AG09309 (cell line): Measurements from ENCODE around the gene IQSEC1.

Source experiments
- DNase-seq: peaks from one replicate; pipeline ENCODE4 v3.0.0-alpha.2; 2010; ENCODE audit warnings: low read depth
- H3K4me3 ChIP-seq: 2 replicates; pipeline ENCODE4 v1.5.1; 2011; ENCODE audit warnings: mild to moderate bottlenecking, low read depth, low read length, moderate library complexity; ENCODE audit not compliant: control insufficient read depth
- TF ChIP-seq, protein P1 (sequence below): IDR thresholded peaks from 2 replicates; pipeline ENCODE4 v1.5.1; 2011; ENCODE audit warnings: mild to moderate bottlenecking, low read depth, low read length, inconsistent platforms; ENCODE audit not compliant: insufficient read depth, control insufficient read depth; ENCODE audit errors: missing control alignments

Gene IQSEC1

GRCh38 chr3:12935861-12936830 is 137.1 kb downstream of the IQSEC1 start:
- no peak overlapping the region for H3K4me3 ChIP-seq
- TF ChIP-seq, protein P1, sequence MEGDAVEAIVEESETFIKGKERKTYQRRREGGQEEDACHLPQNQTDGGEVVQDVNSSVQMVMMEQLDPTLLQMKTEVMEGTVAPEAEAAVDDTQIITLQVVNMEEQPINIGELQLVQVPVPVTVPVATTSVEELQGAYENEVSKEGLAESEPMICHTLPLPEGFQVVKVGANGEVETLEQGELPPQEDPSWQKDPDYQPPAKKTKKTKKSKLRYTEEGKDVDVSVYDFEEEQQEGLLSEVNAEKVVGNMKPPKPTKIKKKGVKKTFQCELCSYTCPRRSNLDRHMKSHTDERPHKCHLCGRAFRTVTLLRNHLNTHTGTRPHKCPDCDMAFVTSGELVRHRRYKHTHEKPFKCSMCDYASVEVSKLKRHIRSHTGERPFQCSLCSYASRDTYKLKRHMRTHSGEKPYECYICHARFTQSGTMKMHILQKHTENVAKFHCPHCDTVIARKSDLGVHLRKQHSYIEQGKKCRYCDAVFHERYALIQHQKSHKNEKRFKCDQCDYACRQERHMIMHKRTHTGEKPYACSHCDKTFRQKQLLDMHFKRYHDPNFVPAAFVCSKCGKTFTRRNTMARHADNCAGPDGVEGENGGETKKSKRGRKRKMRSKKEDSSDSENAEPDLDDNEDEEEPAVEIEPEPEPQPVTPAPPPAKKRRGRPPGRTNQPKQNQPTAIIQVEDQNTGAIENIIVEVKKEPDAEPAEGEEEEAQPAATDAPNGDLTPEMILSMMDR = no peak
- no peak for DNase-seq

- TF ChIP-seq, protein P1 = no peak
- no peak for DNase-seq
- no peak overlapping the region for H3K4me3 ChIP-seq
Observed at GRCh38 chr3:12935023-12935860, 138.0 kb downstream of the IQSEC1 start.

- peak; percentile 29 for DNase-seq
- TF ChIP-seq, protein P1 = no peak
- no peak overlapping the region for H3K4me3 ChIP-seq
Observed at GRCh38 chr3:12934431-12934830, 138.8 kb downstream of the IQSEC1 start.

DNA sequence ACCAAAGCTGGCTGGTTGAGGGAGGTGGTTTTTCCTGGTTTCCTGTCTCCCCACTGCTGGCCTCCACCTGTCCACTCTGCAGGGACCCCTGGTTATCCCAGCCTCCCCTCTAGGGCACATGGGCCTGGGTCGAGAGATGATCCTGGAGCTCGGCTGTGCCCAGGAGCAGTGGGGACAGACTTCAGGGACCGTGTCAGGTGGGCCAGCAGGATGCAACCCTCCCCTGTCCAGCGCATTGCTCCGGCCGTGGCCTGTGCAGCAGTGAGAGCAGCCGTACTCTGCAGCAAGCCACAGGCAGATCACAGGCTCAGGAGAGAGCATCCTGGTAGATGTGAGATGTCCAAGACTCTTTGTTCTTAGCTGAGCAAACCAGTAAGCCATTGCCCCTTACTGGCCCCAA is 139.3 kb downstream of the IQSEC1 start:
- no peak overlapping the region for H3K4me3 ChIP-seq
- no peak for DNase-seq
- TF ChIP-seq, protein P1 = no peak

DNA sequence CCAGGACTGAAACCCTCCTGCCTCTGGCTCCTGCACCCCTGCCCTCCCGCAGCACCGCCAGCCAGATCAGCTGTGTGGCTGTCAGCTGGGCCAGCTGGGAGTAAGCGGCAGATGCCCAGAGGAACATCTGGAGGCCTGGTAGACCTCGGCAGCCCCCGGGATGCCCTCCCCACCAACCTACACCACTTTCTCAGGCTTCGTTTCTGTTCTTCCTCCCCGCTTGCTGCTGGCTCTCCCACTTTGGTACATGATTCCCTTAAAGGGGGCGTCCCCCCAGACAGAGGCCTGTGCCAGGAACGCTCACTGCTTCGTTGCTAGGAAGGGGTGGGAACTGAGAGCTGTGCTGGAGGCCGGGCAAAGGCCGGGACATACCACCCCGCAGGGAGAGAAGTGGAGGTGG is 140.5 kb downstream of the IQSEC1 start:
- TF ChIP-seq, protein P1 = no peak
- DNase-seq = no peak
- H3K4me3 ChIP-seq = no peak overlapping the region

DNA sequence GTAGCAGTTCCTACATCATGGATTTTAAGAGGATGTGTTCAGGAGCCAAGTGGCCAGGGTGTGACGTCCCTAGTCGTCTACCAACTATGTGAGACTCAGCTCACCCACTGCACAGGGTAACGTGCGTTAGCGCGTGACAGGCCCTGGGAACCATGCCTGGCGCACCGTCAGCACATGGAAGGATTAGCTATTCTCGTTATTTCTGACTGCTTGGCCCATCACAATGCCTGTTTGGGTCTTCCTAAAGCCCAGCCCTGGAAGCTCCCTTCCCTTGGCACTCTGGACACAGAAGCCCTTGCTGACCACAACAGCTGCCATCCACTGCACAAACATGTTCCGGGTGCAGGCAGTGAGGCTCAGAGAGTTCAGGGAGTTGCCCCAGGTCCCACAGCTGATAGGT is 140.9 kb downstream of the IQSEC1 start:
- TF ChIP-seq, protein P1 = no peak
- no peak for DNase-seq
- no peak overlapping the region for H3K4me3 ChIP-seq
